ENCODE data around the gene LRP3. TPM values are rescaled to one million over a fixed set of nuclear protein-coding genes. Genes with fewer than 3 reads are reported as not detected.
A peak's percentile ranks its signal among the peaks of the same experiment; 100 is the strongest.

The LRP3 gene
- total and polyA plus RNA-seq, 2 of the 13 experiments (the other 11 are each of a cell fraction or from before 2014, with no cell fraction given) = 17.6 to 51.6 TPM

GRCh38 chr19:33235269-33235995, 41.3 kb downstream of the LRP3 start (continued):
- TF ChIP-seq ZBTB33 (CRISPR knock-in tag; IDR thresholded peaks at IDR 0.05) = peak; percentile 39; the same call in 1 of the 2 replicates
- peak; percentile 58; the same call in 1 of the 2 replicates for TF ChIP-seq ZNF441 (CRISPR knock-in tag; IDR thresholded peaks at IDR 0.05; ENCODE audit: borderline replicate concordance)
- TF ChIP-seq HNF4G (IDR thresholded peaks at IDR 0.05; ENCODE audit: borderline replicate concordance, low read depth, low read length) = 0 out of 2 replicates have a peak, but pooled peaks have one; percentile 9
- TF ChIP-seq HNF4G (CRISPR knock-in tag; IDR thresholded peaks at IDR 0.05; ENCODE audit: borderline replicate concordance, low read depth) = no peak
- TF ChIP-seq THRA (CRISPR knock-in tag; IDR thresholded peaks at IDR 0.05; ENCODE audit: borderline replicate concordance) = peak; percentile 40; the same call in 1 of the 2 replicates
- no peak for TF ChIP-seq AKNA (CRISPR knock-in tag; IDR thresholded peaks at IDR 0.05; ENCODE audit: borderline replicate concordance)
- TF ChIP-seq ZFP62 (CRISPR knock-in tag; IDR thresholded peaks at IDR 0.05) = no peak
- no peak for TF ChIP-seq ZNF674 (CRISPR knock-in tag; IDR thresholded peaks at IDR 0.05; ENCODE audit: low read depth)
- TF ChIP-seq DRAP1 (CRISPR knock-in tag; IDR thresholded peaks at IDR 0.05) = no peak
- peak; percentile 37; the same call in 1 of the 2 replicates for TF ChIP-seq BCL6 (CRISPR knock-in tag; IDR thresholded peaks at IDR 0.05)
- no peak for TF ChIP-seq ZFP82 (CRISPR knock-in tag; IDR thresholded peaks at IDR 0.05; ENCODE audit: borderline replicate concordance)
- TF ChIP-seq SRF (IDR thresholded peaks at IDR 0.05; ENCODE audit: low read depth, low read length) = peak; percentile 65; the same call in 1 of the 2 replicates
- TF ChIP-seq HMGXB4 (CRISPR knock-in tag; IDR thresholded peaks at IDR 0.05; ENCODE audit: borderline replicate concordance in 1 of 2, low read depth in 1 of 2) = peak; percentile 46 to 51; a peak in 3 of 4 replicates
